ENCODE data around the gene CASS4.

The CASS4 gene

DNA sequence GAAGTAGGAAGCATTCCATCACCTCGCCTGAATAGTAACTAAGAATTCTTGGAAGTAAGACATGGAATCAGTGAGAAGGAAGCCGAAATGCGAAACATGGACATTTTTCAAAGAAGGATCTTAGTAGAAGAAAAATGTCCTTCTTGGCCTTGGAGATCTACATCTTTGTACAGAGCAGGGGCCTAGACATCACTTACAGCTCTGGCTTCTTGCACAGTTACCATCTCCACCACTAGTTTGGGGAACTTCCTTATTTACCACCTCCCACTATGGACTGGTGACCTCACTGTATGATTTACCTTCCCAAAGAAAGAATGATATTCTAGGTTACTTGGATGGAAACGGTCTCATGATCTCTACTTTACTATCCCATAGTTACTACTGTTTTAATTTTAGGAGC, 15.7 kb downstream of the CASS4 start:
- no peak for DNase-seq (ENCODE audit: low read depth)
- TF ChIP-seq CTCF (IDR thresholded peaks at IDR 0.05; ENCODE audit: insufficient read depth, low read depth, low read length, missing control alignments), result no peak

GRCh38 chr20:56428410-56428809, 16.4 kb downstream of the CASS4 start:
- no peak overlapping the region for H3K4me3 ChIP-seq (ENCODE audit: low read depth, low read length)
- TF ChIP-seq CTCF (IDR thresholded peaks at IDR 0.05; ENCODE audit: insufficient read depth, low read depth, low read length, missing control alignments), result no peak
- no peak for DNase-seq (ENCODE audit: low read depth)

More for the DNA sequence above, 15.7 kb downstream of the CASS4 start:
- no peak overlapping the region for H3K4me3 ChIP-seq (ENCODE audit: low read depth, low read length)

GRCh38 chr20:56428881-56429280, 16.8 kb downstream of the CASS4 start:
- no peak overlapping the region for H3K4me3 ChIP-seq (ENCODE audit: low read depth, low read length)
- no peak for DNase-seq (ENCODE audit: low read depth)
- no peak for TF ChIP-seq CTCF (IDR thresholded peaks at IDR 0.05; ENCODE audit: insufficient read depth, low read depth, low read length, missing control alignments)

GRCh38 chr20:56429502-56429901, 17.4 kb downstream of the CASS4 start:
- DNase-seq (ENCODE audit: low read depth), result no peak
- H3K4me3 ChIP-seq (ENCODE audit: low read depth, low read length), result no peak overlapping the region
- TF ChIP-seq CTCF (IDR thresholded peaks at IDR 0.05; ENCODE audit: insufficient read depth, low read depth, low read length, missing control alignments), result no peak

GRCh38 chr20:56429941-56430340, 17.9 kb downstream of the CASS4 start:
- DNase-seq (ENCODE audit: low read depth), result no peak
- no peak overlapping the region for H3K4me3 ChIP-seq (ENCODE audit: low read depth, low read length)
- no peak for TF ChIP-seq CTCF (IDR thresholded peaks at IDR 0.05; ENCODE audit: insufficient read depth, low read depth, low read length, missing control alignments)

DNA sequence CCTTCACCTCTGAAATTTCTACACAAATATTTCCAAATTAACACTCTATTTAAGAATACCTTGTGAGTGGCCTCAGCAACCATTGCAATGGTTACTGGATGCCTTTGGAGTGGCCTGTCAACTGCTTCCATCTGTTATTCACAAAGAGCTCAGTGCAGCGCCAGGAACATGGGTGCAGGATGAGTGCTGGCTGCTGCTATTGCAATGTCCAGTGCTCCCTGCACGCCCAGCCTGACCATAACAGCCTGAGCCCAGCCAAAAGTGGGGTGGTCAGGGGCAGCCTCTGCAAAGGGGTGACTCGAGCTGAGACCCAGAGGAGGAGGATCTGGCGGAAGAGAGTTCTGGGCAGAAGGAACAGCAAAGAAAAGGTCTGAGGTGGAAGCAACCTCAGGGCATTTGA, 18.4 kb downstream of the CASS4 start:
- H3K4me3 ChIP-seq (ENCODE audit: low read depth, low read length), result no peak overlapping the region
- DNase-seq (ENCODE audit: low read depth), result no peak
- TF ChIP-seq CTCF (IDR thresholded peaks at IDR 0.05; ENCODE audit: insufficient read depth, low read depth, low read length, missing control alignments), result no peak

GRCh38 chr20:56430957-56431356, 18.9 kb downstream of the CASS4 start:
- no peak for TF ChIP-seq CTCF (IDR thresholded peaks at IDR 0.05; ENCODE audit: insufficient read depth, low read depth, low read length, missing control alignments)
- DNase-seq (ENCODE audit: low read depth), result no peak
- no peak overlapping the region for H3K4me3 ChIP-seq (ENCODE audit: low read depth, low read length)

Measured in GM12865 (cell line).